Ishikawa (cell line): ENCODE data around the gene ANAPC4.

Experiments
- CEBPB ChIP-seq: IDR thresholded peaks from 2 replicates; pipeline ENCODE4 v1.6.1; 2012
- CREB1 ChIP-seq: IDR thresholded peaks from 2 replicates; pipeline ENCODE4 v1.6.1; 2012; ENCODE audit warnings: low read depth
- EGR1 ChIP-seq: IDR thresholded peaks from 2 replicates; pipeline ENCODE4 v1.6.1; 2012
- EP300 ChIP-seq: IDR thresholded peaks from 2 replicates; pipeline ENCODE4 v1.6.1; 2012; ENCODE audit warnings: borderline replicate concordance
- NFIC ChIP-seq: IDR thresholded peaks from 2 replicates; pipeline ENCODE4 v1.6.1; 2012
- RAD21 ChIP-seq: IDR thresholded peaks from 2 replicates; pipeline ENCODE4 v1.6.1; 2012; ENCODE audit warnings: low read depth
- TAF1 ChIP-seq: IDR thresholded peaks from 2 replicates; pipeline ENCODE4 v1.6.1; 2012; ENCODE audit warnings: low read depth, mild to moderate bottlenecking
- TCF12 ChIP-seq: IDR thresholded peaks from 2 replicates; pipeline ENCODE4 v1.6.1; 2012; ENCODE audit warnings: low read depth
- TEAD4 ChIP-seq: IDR thresholded peaks from 2 replicates; pipeline ENCODE4 v1.6.1; 2012
- YY1 ChIP-seq: IDR thresholded peaks from 2 replicates; pipeline ENCODE4 v1.6.1; 2012; ENCODE audit warnings: low read depth
- ZBTB7A ChIP-seq: IDR thresholded peaks from 2 replicates; pipeline ENCODE4 v1.6.1; 2012; ENCODE audit warnings: low read depth
- TF ChIP-seq, protein P1 (sequence below): IDR thresholded peaks from 2 replicates; pipeline ENCODE4 v1.6.1; 2012; ENCODE audit warnings: low read depth, mild to moderate bottlenecking
- TF ChIP-seq, protein P2 (sequence below): IDR thresholded peaks from 2 replicates; pipeline ENCODE4 v1.6.1; 2012
- TF ChIP-seq, protein P3 (sequence below): IDR thresholded peaks from 2 replicates; pipeline ENCODE4 v1.6.1; 2012

DNA sequence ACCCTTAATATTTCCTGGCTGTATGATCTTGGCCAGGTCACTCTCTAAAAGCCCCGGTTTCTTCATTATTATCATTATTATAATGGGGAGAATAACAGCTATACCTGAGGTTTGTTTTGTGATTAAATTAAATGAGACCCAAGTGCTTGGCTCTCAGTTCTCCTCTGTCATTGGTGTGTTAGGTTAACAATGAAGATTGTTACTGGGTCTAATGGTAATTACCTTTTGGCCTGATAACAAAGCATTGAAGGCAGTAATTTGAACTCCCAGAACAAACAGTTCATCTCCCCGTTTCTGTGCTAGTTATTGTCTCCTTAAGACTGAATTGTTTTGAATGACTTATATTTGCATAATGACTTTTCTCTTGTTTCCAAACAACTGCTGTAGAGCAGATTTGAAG is 6.8 kb upstream of the ANAPC4 start:
- TF ChIP-seq, protein P1, sequence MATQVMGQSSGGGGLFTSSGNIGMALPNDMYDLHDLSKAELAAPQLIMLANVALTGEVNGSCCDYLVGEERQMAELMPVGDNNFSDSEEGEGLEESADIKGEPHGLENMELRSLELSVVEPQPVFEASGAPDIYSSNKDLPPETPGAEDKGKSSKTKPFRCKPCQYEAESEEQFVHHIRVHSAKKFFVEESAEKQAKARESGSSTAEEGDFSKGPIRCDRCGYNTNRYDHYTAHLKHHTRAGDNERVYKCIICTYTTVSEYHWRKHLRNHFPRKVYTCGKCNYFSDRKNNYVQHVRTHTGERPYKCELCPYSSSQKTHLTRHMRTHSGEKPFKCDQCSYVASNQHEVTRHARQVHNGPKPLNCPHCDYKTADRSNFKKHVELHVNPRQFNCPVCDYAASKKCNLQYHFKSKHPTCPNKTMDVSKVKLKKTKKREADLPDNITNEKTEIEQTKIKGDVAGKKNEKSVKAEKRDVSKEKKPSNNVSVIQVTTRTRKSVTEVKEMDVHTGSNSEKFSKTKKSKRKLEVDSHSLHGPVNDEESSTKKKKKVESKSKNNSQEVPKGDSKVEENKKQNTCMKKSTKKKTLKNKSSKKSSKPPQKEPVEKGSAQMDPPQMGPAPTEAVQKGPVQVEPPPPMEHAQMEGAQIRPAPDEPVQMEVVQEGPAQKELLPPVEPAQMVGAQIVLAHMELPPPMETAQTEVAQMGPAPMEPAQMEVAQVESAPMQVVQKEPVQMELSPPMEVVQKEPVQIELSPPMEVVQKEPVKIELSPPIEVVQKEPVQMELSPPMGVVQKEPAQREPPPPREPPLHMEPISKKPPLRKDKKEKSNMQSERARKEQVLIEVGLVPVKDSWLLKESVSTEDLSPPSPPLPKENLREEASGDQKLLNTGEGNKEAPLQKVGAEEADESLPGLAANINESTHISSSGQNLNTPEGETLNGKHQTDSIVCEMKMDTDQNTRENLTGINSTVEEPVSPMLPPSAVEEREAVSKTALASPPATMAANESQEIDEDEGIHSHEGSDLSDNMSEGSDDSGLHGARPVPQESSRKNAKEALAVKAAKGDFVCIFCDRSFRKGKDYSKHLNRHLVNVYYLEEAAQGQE: no peak
- no peak for TF ChIP-seq CEBPB
- TF ChIP-seq YY1: no peak
- no peak for TF ChIP-seq TAF1
- TF ChIP-seq RAD21: no peak
- no peak for TF ChIP-seq TCF12
- TF ChIP-seq EP300: no peak
- TF ChIP-seq EGR1: no peak
- TF ChIP-seq, protein P2, sequence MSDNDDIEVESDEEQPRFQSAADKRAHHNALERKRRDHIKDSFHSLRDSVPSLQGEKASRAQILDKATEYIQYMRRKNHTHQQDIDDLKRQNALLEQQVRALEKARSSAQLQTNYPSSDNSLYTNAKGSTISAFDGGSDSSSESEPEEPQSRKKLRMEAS: no peak
- no peak for TF ChIP-seq NFIC
- TF ChIP-seq CREB1: no peak
- TF ChIP-seq, protein P3, sequence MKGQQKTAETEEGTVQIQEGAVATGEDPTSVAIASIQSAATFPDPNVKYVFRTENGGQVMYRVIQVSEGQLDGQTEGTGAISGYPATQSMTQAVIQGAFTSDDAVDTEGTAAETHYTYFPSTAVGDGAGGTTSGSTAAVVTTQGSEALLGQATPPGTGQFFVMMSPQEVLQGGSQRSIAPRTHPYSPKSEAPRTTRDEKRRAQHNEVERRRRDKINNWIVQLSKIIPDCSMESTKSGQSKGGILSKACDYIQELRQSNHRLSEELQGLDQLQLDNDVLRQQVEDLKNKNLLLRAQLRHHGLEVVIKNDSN: no peak
- TF ChIP-seq ZBTB7A: no peak
- no peak for TF ChIP-seq TEAD4
